VCaP (cell line): ENCODE data around the gene IKBKE.
A peak's percentile ranks its signal among the peaks of the same experiment; 100 is the strongest.

ENCODE experiments used
- H3K27ac ChIP-seq: fragments of 450-650 bp; 2 replicates; pipeline ENCODE4 v1.5.1; 2017
- CTCF ChIP-seq: fragments of 450-650 bp; conservative IDR thresholded peaks from 2 replicates; pipeline ENCODE4 v1.5.1; 2017; ENCODE audit warnings: mild to moderate bottlenecking, moderate library complexity

The IKBKE gene

GRCh38 chr1:206545351-206545750 is 75.1 kb downstream of the IKBKE start:
- peak overlapping the region; percentile 47; the same call in 1 of the 2 replicates for H3K27ac ChIP-seq
- no peak for TF ChIP-seq CTCF
